GM21723 (cell line): ENCODE data around the gene DEAF1.
"Not testable (repeated sequence)": the region's sequence is repeated elsewhere in the genome, so short reads cannot be mapped to it uniquely, and the experiment has no call there.

Source experiments
- ATAC-seq: cut with Tn5 transposase; IDR thresholded peaks from one replicate; pipeline ENCODE4 v1.9.1; 2021; ENCODE audit warnings: mild to moderate bottlenecking, moderate library complexity; ENCODE audit not compliant: unreplicated experiment

Gene DEAF1

GRCh38 chr11:653136-653535 lies 41.9 kb downstream of the DEAF1 start:
- not testable (repeated sequence) for ATAC-seq

GRCh38 chr11:650482-650881 lies 44.5 kb downstream of the DEAF1 start:
- ATAC-seq, result no peak

- ATAC-seq, result not testable (repeated sequence)
These were observed 47.3 kb downstream of the DEAF1 start for GRCh38 chr11:647672-648158.

- ATAC-seq, result no peak
These were observed 48.8 kb downstream of the DEAF1 start for GRCh38 chr11:646214-646613.

- ATAC-seq, result no peak
These were observed 49.5 kb downstream of the DEAF1 start for GRCh38 chr11:645536-645935.

- no peak for ATAC-seq
These were observed 50.9 kb downstream of the DEAF1 start for GRCh38 chr11:643849-644738.

- no peak for ATAC-seq
These were observed 51.7 kb downstream of the DEAF1 start for GRCh38 chr11:643366-643765.

GRCh38 chr11:641806-642370 lies 53.1 kb downstream of the DEAF1 start:
- no peak for ATAC-seq

GRCh38 chr11:640021-640706 lies 54.9 kb downstream of the DEAF1 start:
- no peak for ATAC-seq

- no peak for ATAC-seq
These were observed 55.6 kb downstream of the DEAF1 start for GRCh38 chr11:639332-639955.

- ATAC-seq, result no peak
These were observed 56.2 kb downstream of the DEAF1 start for GRCh38 chr11:638631-639331.

- no peak for ATAC-seq
These were observed 57.2 kb downstream of the DEAF1 start for GRCh38 chr11:637593-638521.

GRCh38 chr11:637333-637592 lies 57.8 kb downstream of the DEAF1 start:
- no peak for ATAC-seq

GRCh38 chr11:636511-637332 lies 58.3 kb downstream of the DEAF1 start, which contains the start of gene DRD4:
DRD4 (plus strand) TSS chr11:637269; CDS start chr11:637305, 36 bp downstream.
- ATAC-seq, result no peak

GRCh38 chr11:635945-636510 lies 59.0 kb downstream of the DEAF1 start:
- no peak for ATAC-seq

GRCh38 chr11:630871-631270 lies 64.2 kb downstream of the DEAF1 start:
- no peak for ATAC-seq

GRCh38 chr11:629237-629583 lies 65.8 kb downstream of the DEAF1 start:
- ATAC-seq, result no peak

- ATAC-seq, result no peak
These were observed 67.0 kb downstream of the DEAF1 start for GRCh38 chr11:628056-628455.

GRCh38 chr11:627308-627576 lies 67.8 kb downstream of the DEAF1 start:
- ATAC-seq, result no peak
